AG20443 (cell line): ENCODE data around the gene CLEC3A.
"Not testable (repeated sequence)": the region's sequence is repeated elsewhere in the genome, so short reads cannot be mapped to it uniquely, and the experiment has no call there.

ENCODE experiments used
- DNase-seq: peaks from one replicate; pipeline ENCODE4 v3.0.0; 2012; ENCODE audit warnings: low spot score, mixed read lengths

The CLEC3A gene, protein sequence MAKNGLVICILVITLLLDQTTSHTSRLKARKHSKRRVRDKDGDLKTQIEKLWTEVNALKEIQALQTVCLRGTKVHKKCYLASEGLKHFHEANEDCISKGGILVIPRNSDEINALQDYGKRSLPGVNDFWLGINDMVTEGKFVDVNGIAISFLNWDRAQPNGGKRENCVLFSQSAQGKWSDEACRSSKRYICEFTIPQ

DNA sequence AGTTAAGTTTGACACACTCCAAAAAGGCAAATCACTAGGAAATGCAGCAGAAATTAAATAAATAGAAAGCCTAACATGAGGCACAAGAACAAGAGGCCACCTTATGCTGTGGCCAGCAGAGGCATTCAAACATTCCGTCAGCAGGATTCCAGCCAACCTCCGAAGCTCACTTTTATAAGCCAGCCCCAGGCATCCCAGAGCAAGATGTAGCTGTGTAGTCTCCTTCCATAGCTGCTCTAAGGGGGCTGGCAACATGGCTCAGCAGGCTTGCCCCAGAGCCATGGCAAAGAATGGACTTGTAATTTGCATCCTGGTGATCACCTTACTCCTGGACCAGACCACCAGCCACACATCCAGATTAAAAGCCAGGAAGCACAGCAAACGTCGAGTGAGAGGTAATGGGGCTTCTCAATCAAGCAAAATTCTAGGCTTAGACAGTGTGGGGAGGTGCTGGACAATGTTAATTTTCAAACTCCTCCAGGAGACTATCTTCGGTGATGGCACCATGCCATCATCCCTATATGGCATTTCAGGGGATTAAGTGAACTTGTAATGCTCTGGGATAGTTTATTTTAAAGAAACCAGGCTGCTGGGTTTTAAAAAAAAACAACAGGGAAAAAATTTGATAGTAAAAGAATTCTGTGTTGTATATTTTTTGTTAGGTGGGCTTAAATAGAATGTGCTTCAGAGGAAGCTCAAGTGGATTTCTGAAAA, at the start of gene CLEC3A:
TSS of gene CLEC3A (plus strand) at position 202 of the 714 bp plus-strand sequence. CDS start at position 281, 79 bp downstream.
- no peak for DNase-seq

DNA sequence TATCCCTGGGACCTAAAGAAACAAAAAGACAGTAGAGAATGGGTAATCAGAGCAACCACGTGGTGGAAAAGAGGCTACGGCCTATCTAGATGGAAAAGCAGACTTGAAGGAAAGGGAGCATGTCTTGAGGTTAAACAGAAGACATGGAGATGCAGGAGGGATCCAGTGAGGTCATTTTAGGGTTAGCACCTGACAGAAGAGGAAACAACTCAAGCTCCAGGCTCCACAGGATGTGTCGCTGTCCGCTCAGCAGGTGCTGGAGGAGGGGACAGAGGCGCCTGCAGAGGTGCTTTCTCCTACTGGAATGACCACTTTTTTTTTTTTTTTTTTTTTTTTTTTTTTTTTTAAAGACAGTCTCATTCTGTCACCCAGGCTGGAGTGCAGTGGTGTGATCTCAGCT, 47.5 kb upstream of the CLEC3A start:
- no peak for DNase-seq

DNA sequence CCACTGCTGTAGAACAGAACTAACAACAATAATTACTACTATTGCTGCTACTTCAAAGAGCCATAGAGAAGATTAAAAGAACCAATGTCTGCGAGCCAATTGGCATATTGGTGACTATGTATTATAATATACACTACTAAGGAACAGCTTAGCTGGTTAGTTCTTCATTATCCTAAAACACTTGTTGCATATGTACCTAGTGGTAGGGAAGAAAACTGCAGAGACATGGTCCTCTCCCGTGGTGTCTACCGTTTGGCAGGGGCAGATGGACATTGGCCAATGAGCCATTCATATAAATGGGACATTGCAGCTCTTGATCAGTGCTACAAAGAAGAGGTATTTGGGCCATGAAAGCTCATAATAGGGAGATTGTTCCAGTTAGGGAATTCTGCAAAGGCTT, 46.4 kb upstream of the CLEC3A start:
- no peak for DNase-seq

DNA sequence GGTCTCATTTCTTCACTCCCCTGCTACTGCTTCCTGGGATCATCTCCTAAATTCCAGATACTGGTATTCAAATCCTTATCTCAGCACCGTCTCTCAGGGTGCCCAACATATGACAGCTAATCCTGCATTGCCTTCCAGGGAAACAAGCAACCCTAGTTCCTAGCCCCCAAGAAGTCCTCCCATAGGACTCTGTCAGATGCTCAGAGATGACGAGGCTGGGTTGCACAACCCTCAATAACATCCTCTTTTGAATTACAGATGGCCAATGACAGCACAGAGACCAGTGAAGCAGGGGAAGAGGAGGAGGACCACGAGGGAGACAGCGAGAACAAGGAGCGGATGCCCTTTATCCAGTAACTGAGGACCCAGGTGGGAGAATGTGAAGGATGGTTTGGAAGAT, 45.0 kb upstream of the CLEC3A start:
- no peak for DNase-seq

DNA sequence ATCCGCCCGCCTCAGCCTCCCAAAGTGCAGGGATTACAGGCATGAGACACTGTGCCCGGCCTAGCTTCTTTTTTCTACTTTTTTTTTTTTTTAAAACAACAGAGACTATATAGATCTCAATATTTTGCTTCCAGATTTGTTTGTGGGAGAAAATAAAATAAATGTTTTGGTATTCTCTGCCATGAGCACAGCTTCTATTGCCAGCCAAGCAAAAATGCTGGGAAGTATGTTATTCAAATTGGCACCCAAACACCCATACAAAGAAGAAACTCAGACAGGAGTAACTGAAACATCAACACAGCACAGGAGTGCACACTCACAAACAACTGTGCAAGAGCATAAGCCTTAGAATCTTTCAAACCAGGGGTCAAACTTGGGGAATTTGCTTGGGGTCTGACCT, 37.2 kb upstream of the CLEC3A start:
- DNase-seq = no peak

DNA sequence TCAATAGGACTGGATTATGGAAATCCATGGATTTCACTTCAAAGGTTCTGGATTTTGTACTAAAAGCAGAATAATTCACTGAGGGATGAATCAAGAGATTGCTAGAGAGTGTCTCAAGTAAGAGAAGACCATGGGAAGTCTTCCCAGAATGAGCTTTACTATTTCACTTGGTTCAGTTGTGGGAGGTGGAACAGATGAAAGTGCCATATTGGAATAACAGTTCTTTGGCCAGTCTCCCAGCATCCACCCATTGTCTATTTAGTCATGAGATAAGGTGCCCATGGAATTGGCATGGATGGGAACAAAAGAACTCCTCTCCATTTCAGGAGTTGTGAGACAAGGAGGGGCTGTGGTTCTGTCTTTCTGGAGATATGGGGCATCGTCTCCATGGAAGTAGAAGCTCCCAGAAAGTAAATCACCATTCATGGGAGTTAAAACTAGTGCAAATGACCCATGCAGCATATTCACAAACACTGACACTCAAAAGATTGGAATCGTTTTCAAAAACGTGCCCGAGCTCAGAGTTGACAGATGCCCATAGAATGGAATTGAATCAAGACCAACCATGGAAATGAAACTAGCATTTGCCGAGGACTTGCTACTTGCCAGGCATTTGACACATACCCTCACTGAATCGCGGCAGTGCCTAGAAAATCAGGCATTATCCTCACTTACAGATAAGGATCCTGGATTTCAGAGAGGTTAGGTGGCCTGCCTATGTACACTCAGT, 36.2 kb upstream of the CLEC3A start:
- DNase-seq = no peak

DNA sequence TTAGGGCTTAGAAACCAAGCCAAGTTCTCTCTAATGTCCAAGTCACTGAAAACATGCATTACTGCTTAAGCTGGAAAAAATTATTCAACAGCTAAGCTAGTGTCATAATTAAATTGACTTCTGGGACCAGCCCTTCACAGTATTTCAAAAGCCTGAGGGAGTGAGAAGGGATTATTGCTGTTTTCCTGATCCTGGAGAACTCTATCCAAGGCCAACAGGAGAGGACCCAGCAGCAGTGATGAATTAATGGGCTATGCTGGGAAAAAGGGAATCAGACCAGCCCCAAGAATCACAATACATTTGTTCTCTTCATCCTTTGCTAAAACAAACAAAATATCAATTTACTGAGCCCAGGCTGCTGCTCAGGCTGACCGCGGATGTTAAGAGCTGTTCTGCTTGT, 34.5 kb upstream of the CLEC3A start:
- no peak for DNase-seq

DNA sequence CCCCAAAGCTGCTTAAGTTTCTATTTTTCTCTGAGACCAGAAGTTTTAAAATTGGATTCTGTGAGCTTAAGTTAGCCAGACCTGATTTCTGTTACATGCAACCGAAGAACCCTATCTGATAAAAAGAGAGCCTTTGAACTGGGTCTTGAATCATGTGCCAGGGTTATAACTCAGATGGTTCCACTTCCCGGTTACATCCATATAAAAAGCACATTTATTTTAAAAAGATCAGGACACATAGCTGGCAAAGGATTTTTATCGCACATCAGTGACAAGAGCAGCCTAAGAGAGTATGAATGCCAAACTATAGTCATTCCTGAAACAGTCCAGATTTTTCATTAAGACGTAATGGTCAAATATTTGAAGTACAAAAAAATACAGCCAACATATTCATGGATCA, 32.5 kb upstream of the CLEC3A start:
- DNase-seq = no peak

DNA sequence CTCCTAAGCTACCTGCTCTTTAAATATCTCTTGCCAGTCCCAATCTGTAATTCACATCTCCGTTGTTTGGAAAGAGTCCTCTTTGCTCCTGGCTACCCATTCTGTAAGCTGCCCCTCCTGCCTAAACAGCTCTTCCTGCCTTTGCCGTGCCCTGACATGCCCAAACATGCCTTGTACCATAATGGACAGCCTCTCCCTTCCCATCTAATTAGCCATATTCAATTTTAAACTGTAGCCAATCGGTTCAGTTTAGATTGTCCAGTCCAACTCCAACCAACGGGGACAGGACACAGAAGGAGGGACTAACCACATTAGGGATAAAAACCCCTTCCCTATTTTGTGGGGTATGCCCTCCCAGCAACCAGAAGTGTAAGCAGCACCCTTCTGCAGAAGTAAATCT, 30.6 kb upstream of the CLEC3A start:
- DNase-seq = no peak

DNA sequence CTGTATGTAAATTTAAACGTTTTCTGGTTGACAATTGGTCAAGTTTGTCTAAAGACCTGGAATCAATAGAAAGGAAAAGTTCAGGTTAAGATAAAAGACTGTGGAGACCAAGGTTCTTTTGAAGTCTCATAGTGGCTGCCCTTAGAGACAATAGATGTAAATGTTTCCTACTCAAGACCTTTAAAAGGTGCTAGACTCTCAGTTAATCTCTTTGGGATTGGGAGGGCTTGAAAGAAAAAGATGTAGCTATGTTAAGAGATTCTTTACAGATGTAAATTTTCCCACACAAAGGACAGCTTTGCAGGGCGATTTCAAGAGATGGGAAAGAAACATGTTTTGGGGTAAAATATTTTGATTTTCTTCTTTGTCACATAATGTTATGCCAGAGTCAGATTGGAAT, 30.0 kb upstream of the CLEC3A start:
- not testable (repeated sequence) for DNase-seq

DNA sequence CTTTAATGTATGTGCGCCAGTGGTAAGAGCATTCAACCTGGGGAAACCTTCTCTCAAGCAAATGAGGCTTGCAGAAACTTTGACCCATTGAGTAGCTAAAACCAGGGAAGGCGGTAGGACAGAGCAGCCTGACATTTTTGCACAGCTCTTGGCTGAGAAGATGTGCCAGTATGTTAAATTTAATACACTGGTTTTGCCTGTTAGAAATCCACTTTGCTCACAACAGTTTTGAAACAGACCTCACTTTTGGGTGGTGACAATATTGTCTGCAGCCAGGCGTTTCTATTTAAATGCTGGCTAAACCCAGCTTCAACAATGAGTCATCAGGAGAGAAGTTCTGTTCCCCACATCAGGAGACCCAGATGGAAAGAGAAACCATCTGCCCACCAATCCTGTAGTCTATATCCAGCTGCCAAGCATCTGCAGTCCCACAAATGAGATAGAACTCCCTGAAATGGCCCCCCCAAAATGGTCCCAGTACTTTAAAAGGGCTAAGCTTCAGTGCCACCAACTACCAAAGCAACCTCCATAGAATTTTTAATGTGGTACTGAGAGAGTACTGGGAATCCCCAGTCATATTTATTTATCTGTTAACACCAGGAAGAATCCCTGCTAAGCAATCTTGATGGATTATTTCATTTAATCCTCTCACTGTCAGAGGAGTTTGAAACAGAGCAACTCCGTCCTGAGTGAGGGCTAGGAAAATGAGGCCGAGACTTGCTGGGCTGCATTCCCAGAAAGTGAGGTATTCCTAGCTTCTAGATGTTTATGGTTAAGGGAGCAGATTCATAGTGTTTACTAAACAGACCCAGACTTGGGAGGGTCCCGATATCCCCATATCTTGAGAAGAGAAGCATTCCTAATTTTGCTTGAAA, 29.0 kb upstream of the CLEC3A start:
- peak; percentile 61 for DNase-seq

DNA sequence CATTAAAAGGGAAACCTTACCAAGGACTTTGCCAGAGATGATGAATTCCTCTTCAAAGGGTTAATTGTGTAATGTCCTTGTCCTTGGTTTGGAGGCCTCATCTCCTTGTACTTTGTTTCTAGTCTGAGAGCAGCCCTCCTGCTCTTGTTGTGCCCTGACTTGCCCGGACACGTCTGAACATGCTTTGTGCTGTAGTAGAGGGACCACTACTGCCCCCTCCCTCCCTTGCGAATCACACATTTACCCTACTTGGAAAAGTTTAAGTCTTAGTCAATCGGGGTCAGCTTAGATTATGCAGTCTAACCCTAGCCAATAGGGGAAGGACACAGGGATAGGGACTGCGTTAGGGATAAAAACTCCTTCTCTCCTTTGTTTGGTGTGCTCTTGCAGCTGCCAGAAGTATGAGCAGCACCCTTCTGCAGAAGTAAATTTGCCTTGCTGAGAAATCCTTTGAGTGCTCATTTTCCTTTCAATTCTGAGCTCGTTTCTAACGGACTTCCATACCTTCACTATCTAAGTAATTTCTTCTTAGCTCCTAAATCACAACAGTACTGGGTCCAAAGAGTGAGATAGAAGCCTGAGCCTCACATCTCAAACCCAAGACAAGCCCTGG, 26.4 kb upstream of the CLEC3A start:
- DNase-seq = no peak

DNA sequence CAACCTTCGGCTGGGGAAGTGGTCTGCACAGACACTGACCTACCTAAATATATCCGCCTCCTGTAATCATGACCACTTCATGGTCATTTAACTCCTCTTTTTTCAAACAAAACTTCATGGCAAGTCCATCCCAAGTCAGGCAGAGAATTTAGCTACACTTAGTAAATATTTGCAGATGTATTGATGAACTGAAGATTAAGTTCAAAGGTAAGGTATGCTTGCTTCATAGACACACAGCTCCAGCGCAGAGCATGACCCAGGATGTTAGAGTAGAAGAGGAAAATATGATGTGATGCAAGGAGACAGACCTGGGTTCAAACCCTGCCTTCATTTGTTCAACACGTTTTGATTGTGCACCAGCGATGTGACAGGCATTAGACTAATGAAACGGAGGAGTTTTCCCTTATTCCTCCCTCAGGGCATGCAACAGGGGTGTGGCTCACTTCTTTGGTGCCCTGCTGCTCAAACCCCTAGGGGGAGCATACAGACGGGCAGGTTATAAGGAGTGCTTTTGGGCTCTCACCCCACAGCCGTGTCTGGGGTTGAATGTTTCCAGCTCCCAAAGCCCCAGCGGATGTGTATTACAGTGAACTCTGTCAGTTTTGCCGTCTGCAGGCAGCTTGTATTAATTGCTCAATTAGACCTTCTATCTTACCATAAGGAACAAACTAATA, 23.9 kb upstream of the CLEC3A start:
- no peak for DNase-seq

DNA sequence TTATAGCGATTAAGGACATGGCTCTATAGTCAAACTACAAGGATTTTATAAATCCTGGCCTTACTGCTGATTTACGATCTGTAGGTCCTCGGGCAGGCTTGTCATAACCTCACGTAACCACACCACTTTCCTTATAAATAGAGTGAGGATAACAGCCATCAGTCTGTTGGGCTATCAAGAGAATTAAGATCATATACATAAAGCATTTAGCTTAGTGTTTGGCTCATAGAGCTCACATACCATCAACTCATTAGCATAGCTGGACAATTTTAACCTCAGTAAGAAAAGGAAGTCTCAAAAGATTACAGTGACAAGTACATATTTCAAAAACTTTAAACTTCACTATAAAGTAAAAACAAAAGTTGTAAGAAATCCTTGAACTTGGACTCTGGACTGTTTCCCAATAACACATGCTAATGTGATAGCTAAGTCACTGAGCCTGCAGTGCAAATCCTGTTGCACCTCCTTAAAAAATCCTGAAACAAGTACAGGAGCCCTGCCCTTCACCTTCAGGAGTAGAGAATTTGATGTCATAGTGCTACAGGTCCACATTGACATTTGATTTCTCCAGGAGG, 20.8 kb upstream of the CLEC3A start:
- DNase-seq = no peak

DNA sequence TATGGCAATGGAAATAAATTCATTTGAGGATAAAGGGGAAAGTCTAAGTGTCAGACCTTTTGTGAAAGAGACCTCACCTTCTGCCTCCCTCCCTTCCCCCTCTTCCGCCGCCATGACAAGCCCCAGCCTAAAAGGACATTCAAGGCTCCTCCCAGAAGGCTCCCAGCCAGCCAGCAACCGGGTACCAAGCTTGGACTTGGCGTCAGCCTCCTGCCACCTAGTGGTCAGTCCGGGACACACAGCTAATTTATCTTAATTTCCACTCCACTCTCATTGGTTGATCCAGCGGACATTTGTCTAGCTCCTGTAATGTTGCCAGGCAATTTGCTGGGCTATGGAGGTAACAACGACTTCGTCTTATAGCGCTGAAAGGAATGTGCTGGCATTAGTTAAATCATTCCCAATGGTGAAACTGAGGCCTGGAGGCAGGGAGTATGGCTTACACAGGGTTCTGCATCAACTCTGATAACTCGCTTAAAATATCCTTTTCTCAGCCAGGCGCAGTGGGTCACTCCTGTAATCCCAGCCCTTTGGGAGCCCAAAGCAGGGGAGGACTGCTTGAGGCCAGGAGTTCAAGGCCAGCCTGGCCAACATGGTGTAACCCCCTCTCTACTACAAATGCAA, 19.3 kb upstream of the CLEC3A start:
- DNase-seq = peak; percentile 84

DNA sequence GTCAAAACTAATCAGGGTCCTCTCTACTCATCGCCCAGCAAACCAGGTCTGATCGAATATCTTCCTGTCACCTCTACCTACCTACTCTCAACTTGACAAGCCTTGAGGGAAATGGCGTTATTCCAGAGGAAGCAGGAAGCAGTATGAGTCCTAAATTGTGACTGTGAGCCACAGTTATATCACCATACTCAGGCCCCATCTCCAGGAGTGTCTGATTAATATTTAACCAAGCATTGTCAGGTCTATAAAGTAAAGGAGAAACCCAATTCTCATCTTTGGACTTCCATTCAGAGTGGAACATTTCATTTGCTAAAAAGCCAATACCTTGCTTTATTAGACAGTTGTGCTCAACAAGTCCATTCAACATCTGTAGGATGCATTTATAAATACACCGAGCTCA, 17.8 kb upstream of the CLEC3A start:
- no peak for DNase-seq

DNA sequence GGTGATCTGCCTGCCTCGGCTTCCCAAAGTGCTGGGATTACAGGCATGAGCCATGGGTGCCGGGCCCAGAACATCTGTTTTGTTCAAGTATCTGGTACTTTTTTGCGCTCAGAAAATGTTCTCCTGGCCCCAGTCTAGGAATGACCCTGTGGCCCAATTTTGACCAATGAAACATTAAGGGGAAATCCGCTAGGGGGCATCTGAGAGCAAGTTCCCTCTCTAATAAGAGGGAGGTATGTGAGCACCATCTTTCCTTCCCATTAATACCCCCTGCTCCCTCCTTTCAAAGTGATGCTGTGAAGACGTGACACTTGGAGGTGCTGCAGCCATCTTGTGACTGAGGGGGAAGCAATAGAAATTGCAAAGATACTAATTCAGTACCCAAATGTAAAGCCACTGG, 16.5 kb upstream of the CLEC3A start:
- DNase-seq = no peak

DNA sequence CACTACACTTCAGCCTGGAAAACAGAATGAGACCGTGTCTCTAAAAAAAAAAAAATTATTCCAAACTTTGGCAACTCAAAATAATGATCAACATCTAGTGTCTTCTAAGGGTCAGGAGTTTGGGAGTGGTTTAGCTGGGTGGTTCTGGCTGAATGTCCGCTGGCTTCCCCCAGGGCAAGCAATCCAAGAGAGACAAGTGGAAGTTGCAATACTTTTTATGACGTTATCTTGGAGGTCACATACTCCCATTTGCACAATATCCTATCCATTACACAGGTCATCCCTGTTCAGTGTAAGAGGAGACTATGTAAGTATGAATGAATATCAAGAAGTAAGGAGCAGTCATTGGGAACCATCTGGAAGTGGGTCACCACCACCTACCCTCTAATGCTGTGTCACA, 15.2 kb upstream of the CLEC3A start:
- DNase-seq = no peak

DNA sequence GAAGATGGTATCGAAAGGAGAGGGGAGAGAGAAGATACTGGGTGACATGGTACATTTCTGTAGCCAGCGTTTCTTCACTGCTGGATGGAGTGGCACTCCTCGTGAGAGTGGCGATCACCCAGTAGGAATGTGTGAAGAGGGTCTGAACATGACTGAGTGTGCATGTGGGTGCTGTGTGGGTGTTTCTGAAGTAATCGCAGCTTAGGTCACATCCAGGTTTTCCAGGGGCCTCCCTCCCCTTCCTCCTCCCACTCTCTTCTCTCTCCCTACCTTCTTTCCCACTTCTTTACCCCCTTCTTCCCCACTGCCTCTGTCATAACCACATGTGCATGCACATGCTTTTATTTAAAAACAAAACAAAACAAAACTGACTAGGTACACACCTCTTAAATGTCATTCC, 1.8 kb downstream of the CLEC3A start:
- DNase-seq = no peak

DNA sequence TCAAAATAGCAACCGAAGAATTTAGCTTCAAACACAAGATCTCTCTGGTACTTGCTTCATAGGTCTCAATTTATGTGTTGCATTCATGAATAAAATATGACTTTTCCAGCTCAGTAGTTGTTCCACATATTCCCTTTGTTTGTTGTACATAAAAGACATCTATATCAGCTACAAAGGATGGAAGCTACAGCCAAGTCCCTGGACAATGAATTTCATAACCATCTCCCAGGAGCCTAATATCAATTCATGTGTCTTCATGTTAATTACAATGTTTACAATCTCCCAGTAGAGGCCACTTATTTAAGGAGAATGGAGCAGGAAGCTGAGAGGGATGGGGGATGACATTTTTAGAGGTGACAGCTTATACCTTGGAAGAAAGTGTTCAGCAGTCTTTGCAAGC, 3.3 kb downstream of the CLEC3A start:
- no peak for DNase-seq

DNA sequence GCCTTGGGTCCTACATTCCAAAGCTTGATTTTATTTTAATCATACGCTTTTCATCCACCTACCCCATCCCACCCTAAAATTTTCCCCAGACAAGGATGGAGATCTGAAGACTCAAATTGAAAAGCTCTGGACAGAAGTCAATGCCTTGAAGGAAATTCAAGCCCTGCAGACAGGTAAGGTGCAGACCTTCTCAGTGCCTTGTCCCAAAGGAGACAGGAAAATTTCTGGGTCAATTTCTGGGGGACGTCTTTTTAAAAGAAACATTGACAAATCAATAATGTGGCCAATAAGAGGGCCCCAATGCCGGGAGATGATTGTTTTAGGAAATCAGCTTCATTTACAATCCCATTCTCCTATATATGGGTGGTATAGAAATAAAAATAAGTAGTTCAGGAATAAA, 5.7 kb downstream of the CLEC3A start:
- DNase-seq = no peak
